Mesangial cell (primary cell): ENCODE results near the gene MTPN. TPM values are rescaled to one million over a fixed set of nuclear protein-coding genes. Genes with fewer than 3 reads are reported as not detected.

Experiments
- total RNA-seq: library from RNA; depleted of rRNA; stranded (reverse); fragments of >200 nt; gene quantifications from 2 replicates; pipeline ENCODE4 v1.2.3, GENCODE V29; 2015

MTPN gene, protein sequence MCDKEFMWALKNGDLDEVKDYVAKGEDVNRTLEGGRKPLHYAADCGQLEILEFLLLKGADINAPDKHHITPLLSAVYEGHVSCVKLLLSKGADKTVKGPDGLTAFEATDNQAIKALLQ
- total RNA-seq = 93.7 and 156 TPM in 2 replicates

DNA sequence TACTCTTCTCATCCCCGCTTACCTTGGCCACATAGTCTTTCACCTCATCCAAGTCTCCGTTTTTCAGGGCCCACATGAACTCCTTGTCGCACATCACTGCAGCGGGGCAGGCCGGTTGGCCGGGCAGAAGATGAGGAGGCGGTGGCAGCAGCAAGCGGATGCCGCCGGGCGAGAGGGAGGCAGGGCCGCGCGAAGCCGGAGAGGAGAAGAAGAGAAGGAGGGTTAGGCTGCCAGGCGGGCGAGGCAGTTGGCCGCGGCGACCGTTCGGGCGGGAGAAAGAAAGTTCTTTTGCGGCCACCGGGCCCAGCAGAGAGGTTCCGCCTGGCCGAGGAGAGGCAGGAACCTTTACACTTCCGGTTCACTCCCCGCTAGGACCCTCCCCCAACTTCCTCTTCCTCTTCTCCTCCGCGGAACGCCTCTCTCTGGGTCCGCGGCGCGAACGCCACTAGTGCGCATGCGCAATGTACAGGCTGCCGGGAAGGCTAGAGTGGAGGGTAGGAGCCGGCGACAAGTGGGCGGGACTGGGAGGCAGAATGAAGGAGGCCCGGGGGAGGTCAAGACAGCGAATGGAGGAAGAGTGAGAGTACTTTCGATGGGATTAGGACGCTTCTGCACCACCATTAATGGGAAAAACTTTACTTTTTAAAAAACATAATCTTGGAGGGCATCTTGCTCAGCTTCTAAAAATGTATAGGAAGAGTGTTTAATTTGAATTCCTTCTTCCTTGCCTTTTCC, at the start of gene MTPN:
TSS of gene MTPN (minus strand) at position 353 of the 735 bp plus-strand sequence. CDS start at position 94, 259 bp downstream.

Other genes starting within 250 kb of the MTPN start
- gene SLC13A4, start 249.2 kb downstream of the MTPN start, total RNA-seq = not detected in 2 replicates
- gene FAM180A, start 228.5 kb downstream of the MTPN start, total RNA-seq = not detected in 2 replicates